Retina (tissue), 1 donor: ENCODE results near the gene HSF2BP.
"Not testable (repeated sequence)": the region's sequence is repeated elsewhere in the genome, so short reads cannot be mapped to it uniquely, and the experiment has no call there.

Experiments used
- DNase-seq: peaks from one replicate; pipeline ENCODE4 v3.0.0-alpha.2; 2016

The HSF2BP gene

GRCh38 chr21:43616861-43617260 is 42.4 kb downstream of the HSF2BP start:
- not testable (repeated sequence) for DNase-seq

GRCh38 chr21:43614839-43615238 is 44.4 kb downstream of the HSF2BP start:
- DNase-seq = no peak

GRCh38 chr21:43613755-43614638 is 45.3 kb downstream of the HSF2BP start:
- no peak for DNase-seq

GRCh38 chr21:43611598-43612369 is 47.5 kb downstream of the HSF2BP start:
- peak; percentile 58 for DNase-seq

GRCh38 chr21:43609501-43610340 is 49.6 kb downstream of the HSF2BP start:
- DNase-seq = no peak

- DNase-seq = no peak
Measured at GRCh38 chr21:43608664-43609063, 50.6 kb downstream of the HSF2BP start.

GRCh38 chr21:43608225-43608624 is 51.1 kb downstream of the HSF2BP start:
- DNase-seq = no peak

GRCh38 chr21:43605320-43606215 is 53.7 kb downstream of the HSF2BP start:
- no peak for DNase-seq

- no peak for DNase-seq
Measured at GRCh38 chr21:43604505-43605204, 54.6 kb downstream of the HSF2BP start.

- DNase-seq = peak; percentile 38
Measured at GRCh38 chr21:43603641-43604504, 55.4 kb downstream of the HSF2BP start.

- DNase-seq = no peak
Measured at GRCh38 chr21:43603233-43603626, 56.1 kb downstream of the HSF2BP start.

GRCh38 chr21:43602266-43603232 is 56.7 kb downstream of the HSF2BP start:
- DNase-seq = no peak

GRCh38 chr21:43600642-43601402 is 58.5 kb downstream of the HSF2BP start:
- no peak for DNase-seq

- DNase-seq = no peak
Measured at GRCh38 chr21:43599728-43600127, 59.6 kb downstream of the HSF2BP start.

- DNase-seq = no peak
Measured at GRCh38 chr21:43598416-43599120, 60.7 kb downstream of the HSF2BP start.

- DNase-seq = no peak
Measured at GRCh38 chr21:43597540-43598250, 61.6 kb downstream of the HSF2BP start.

GRCh38 chr21:43597052-43597451 is 62.2 kb downstream of the HSF2BP start:
- no peak for DNase-seq
